HG03159 (cell line): ENCODE measurements around the gene GDPD1.
"Not testable (repeated sequence)": the region's sequence is repeated elsewhere in the genome, so short reads cannot be mapped to it uniquely, and the experiment has no call there.

Source experiments
- ATAC-seq: cut with Tn5 transposase; IDR thresholded peaks from one replicate; pipeline ENCODE4 v1.9.1; 2021; ENCODE audit warnings: mild to moderate bottlenecking, moderate library complexity; ENCODE audit not compliant: unreplicated experiment

The GDPD1 gene

DNA sequence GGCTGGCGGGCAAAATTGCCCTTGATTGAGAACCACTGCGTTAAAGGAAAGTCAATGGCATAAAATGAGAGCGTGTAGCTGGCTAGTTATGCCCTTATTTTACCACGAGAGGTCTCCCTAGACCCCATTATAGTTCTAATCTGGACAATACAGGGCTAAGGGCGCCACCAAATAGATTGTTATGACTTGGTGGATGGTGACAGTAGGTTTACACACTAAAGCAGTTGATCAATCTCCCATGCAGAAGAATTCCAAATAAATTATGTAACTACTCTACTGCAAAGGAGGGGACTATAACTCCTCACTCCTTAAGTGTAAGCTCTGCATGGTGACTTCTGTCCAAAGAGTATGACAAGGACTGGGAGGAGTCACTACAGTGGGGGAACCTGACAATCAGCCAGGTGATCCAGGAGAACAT lies 90.7 kb downstream of the GDPD1 start:
- peak; percentile 49 for ATAC-seq

DNA sequence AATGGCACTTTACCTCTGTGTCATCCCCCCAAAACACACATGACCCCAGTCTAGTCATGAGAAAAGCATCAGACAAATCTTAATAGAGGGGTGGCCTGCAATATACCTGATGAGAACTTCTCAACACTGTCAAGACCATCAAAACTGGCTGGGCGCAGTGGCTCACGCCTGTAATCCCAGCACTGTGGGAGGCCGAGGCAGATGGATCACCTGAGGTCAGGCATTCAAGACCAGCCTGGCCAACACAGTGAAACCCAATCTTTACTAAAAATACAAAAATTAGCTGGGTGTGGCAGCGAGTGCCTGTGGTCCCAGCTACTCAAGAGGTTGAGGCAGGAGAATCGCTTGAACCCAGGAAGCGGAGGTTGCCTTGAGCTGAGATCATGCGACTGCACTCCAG lies 91.2 kb downstream of the GDPD1 start:
- ATAC-seq, result not testable (repeated sequence)

DNA sequence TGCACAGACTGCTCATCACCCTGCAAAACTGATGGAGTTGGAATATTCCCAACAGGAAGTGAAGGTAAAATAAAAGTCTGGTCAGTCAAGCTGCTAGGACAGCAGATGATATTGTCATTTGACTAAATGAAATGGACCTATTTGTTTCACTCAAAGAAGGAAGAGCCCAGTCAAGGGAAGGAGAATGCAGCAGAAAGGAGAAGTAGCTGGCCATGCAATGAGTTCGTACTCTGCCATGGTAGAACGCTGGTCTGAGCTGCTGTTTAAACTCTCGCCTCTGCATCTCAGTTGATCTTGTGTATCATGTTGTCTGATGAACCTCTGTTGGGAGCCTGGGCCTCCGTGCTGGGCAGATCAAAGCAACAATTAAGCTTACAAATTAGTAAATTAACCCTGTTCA lies 95.6 kb downstream of the GDPD1 start:
- no peak for ATAC-seq
